C4-2B (cell line): ENCODE measurements around the gene SLC30A3.

ENCODE experiments used
- CTCF ChIP-seq: fragments of 450-650 bp; conservative IDR thresholded peaks from 2 replicates; pipeline ENCODE4 v1.5.1; 2017; ENCODE audit warnings: mild to moderate bottlenecking
- ZFX ChIP-seq: fragments of 450-650 bp; IDR thresholded peaks from 2 replicates; pipeline ENCODE4 v1.6.1; 2017

- TF ChIP-seq CTCF (no peak), ZFX (no peak)
Observed at GRCh38 chr2:27280826-27281225, 18.0 kb upstream of the SLC30A3 start.
